GM18502 (cell line): ENCODE results near the gene PRR36.
"Not testable (repeated sequence)": the region's sequence is repeated elsewhere in the genome, so short reads cannot be mapped to it uniquely, and the experiment has no call there.

Experiments
- ATAC-seq: cut with Tn5 transposase; IDR thresholded peaks from one replicate; pipeline ENCODE4 v1.9.1; 2021; ENCODE audit warnings: mild to moderate bottlenecking; ENCODE audit not compliant: unreplicated experiment, poor library complexity

PRR36 gene

DNA sequence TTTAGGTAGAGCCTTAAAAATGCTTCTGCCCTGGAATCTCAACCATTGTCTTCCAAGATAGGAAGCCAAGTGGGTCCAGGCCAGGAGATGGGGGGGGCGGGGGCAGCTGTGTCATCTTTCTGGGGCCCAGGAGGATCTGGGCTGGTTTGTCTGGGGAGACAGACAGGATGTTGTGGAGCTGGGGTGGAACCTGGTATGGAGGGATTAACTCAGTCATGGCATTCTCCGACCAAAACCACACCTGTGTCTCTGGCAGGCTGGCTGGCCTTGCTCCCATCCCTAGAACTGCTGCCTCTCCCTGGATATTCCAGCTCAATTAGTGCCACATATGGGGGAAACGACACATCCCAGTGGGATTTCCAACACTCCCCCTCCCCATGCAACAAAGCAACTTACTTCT lies 26.7 kb upstream of the PRR36 start:
- ATAC-seq = no peak

DNA sequence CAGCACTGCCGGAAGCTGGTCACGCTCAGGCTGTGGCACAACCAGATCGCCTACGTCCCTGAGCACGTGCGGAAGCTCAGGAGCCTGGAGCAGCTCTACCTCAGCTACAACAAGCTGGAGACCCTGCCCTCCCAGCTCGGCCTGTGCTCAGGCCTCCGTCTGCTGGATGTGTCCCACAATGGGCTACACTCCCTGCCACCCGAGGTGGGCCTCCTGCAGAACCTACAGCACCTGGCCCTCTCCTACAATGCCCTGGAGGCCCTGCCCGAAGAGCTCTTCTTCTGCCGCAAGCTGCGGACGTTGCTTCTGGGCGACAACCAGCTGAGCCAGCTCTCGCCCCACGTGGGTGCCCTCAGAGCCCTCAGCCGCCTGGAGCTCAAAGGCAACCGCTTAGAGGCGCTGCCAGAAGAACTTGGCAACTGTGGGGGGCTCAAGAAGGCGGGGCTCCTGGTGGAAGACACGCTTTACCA lies 26.2 kb upstream of the PRR36 start:
- ATAC-seq = no peak

DNA sequence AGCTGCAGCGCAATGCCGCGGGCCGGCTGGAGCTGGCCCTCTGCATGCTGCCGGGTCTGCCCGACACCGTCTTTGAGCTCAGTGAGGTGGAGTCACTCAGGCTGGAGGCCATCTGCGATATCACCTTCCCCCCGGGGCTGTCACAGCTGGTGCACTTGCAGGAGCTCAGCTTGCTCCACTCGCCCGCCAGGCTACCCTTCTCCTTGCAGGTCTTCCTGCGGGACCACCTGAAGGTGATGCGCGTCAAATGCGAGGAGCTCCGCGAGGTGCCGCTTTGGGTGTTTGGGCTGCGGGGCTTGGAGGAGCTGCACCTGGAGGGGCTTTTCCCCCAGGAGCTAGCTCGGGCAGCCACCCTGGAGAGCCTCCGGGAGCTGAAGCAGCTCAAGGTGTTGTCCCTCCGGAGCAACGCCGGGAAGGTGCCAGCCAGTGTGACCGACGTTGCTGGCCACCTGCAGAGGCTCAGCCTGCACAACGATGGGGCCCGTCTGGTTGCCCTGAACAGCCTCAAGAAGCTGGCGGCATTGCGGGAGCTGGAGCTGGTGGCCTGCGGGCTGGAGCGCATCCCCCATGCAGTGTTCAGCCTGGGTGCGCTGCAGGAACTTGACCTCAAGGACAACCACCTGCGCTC lies 25.7 kb upstream of the PRR36 start:
- ATAC-seq = no peak

DNA sequence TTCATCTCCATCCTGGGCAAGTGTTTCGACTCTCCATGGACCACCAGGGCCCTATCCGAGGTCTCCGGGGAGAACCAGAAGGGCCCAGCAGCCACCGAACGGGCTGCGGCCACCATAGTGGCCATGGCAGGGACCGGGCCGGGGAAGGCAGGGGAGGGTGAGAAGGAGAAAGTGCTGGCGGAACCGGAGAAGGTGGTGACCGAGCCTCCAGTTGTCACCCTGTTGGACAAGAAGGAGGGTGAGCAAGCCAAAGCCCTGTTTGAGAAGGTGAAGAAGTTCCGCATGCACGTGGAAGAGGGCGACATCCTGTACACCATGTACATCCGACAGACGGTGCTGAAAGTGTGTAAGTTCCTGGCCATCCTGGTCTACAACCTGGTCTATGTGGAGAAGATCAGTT lies 24.8 kb upstream of the PRR36 start:
- ATAC-seq = no peak

DNA sequence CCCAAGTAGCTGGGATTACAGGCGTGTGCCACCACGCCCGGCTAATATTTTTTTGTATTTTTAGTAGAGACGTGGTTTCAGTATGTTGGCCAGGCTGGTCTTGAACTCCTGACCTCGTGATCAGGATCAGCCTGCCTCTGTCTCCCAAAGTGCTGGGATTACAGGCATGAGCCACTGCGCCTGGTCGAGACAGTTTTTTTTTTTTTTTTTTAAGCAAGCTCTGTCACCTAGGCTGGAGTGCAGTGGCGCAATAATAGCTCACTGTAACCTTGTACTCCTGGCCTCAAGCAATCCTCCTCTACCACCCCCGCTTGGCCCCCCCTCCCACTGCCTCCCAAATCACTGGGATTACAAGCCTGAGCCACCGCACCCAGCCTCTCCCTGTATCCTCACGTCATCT lies 23.1 kb upstream of the PRR36 start:
- no peak for ATAC-seq

DNA sequence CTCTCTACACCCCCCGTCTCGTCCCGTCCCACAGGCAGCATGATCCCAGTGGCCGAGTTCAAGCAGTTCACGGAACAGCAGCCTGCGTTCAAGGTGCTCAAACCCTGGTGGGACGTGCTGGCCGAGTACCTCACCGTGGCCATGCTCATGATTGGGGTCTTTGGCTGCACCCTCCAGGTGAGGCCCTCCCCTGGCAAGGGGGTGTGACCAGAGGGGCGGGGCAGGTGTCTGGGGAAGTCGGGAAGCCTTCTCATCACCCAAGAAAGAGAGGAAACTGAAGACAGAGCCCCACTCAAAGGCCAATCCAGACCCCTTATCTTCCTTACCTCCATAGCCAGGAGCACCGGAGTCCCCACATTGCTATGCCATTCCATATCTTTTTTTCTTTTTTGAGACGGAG lies 21.4 kb upstream of the PRR36 start:
- no peak for ATAC-seq

DNA sequence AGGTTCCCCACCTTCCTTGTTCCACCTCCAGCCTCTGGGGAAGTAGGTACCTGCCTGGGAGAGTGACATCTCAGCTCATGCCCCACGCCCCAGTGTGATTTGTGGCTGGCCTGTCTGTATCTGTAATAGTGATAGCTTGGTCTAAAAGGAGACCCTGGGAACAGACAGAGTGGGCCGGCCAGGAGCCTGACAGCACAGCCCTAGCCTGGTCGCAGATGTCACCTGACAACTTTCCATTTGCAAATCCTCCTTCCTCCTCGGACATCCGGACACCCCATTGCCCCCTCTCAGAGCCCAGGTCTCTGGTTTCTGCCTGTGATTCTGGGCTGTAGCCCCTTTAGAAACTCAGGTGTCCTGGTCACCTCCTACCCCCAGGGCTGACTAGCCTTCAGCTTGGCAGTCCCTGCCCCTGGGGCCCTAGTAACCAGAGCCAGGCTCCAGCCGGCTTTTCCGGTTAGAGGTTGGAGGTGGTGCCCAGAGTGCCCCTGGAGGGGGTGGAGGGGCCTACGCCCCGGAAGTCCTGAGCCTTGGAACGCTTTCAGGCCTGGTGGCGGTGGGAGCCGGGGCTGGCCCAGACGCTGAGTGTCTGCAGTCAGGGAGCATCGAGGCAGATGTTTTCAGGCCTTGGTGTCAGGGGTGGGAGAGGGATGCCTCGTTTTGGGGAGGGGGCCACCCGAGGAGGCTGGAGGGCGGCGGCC lies 20.6 kb upstream of the PRR36 start:
- no peak for ATAC-seq

DNA sequence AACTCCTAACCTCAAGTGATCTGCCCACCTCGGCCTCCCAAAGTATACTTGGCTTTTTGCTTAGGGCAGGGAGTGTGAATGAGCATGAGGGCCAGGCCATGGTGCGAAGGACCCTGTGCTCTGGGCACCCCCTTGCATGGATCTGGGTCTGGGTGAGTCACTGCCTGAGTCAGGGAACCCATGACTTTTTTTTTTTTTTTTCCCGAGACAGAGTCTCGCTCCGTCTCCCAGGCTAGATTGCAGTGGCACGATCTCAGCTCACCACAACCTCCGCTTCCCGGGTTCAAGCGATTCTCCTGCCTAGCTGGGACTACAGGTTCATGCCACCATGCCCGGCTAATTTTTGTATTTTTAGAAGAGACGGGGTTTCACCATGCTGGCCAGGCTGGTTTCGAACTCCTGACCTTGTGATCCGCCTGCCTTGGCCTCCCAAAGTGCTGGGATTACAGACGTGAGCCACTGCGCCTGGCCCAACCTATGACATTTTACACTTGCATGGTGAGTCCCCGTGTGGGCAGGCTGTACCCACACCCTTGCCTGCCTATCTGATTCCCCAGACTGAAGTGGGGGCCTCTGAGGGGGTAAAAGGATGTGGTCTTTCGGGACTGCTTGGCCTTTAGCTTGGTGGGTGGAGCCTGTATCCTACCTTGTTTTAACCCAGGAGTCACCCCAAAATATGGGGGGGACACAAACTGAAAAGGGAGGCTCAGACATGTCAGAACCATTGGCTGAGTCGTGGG lies 19.3 kb upstream of the PRR36 start:
- ATAC-seq = not testable (repeated sequence)

DNA sequence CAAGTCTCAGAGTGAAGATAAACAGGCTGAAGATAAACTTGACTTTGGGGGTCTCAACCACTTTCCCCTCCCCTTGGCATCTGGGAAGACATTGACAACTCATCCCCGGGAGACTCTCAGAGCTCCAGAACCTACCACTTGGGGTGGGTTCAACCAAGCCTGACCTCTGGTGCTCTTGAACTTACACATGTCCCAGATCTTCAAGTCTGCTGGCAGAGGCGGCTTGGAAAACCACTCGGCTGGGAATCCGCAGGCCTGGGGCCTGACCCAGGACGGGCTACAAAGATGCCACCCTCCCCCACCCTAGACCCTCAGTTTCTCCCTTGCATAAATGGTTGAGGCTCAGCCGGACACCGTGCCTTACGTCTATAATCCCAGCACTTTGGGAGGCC lies 14.6 kb upstream of the PRR36 start:
- ATAC-seq = no peak

DNA sequence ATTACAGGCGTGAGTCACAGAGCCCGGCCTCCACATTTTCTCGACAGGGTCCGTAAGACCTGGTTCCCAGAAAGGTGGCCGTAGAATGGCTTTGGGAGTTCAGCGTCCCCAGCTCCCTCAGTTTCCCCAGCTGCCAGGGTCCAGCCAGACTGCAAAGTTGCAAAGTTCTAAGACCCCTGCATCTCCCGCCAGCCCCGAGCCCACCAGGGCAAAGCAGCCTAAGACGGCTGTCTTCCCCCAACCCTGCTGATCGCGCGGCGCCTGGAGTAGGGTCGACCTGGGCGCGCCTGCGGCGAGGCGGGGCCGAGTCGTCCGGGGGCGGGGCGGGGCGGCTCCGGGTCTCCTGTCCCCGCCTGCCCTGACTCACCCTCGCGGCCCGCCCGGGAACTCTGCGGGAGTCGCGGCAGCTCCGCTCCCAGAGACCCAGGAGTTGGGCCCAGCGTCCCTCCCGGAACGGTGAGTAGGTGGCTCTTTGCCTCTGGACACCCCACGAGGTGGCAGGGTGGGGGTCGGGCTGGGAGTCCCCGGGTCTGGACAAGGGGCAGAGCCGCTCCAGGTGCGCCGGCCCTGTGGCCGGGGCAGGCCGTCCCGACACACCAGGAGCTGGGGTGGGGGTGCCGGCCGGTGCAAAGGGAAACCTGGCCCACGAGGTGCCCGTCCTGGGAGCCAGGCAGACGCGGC lies 14.1 kb upstream of the PRR36 start, which contains the start of gene LRRC8E:
LRRC8E (plus strand) TSS at position 366 of the 681 bp plus-strand sequence. CDS start 7,094 bp downstream, outside the sequence.
- ATAC-seq = no peak

DNA sequence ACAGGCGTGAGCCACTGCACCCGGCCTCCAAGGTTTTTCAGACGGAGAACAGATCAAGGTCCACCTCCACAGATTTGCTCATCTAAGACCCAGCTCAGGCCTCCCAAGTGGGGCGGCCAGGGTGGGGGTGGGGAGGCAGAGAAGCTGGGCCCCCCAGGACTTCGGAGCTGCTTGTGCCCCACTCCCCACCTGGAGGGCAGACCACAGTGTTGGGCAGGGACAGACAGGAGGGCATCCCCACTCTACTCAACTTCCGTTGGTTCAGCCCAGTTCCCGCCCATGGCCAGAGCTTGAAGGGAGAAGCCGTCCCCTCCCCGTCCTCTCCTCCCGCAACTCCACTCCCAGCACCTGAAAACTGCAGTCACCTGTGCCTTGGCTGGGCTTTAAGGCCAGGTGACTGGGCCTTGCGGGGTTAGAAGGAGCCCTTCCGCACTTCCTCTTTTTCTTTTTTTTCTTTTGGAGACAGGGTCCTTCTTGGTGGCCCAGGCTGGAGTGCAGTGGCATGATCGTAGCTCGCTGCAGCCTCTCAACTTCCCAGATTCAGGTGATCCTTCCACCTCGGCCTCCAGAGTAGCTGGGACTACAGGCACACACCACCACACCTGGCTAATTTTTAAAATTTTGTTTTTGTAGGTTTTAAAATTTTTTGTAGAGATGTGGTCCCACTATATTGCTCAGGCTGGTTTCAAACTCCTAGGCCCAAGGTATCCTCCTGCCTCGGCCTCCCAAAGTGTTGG lies 13.4 kb upstream of the PRR36 start:
- ATAC-seq = no peak

DNA sequence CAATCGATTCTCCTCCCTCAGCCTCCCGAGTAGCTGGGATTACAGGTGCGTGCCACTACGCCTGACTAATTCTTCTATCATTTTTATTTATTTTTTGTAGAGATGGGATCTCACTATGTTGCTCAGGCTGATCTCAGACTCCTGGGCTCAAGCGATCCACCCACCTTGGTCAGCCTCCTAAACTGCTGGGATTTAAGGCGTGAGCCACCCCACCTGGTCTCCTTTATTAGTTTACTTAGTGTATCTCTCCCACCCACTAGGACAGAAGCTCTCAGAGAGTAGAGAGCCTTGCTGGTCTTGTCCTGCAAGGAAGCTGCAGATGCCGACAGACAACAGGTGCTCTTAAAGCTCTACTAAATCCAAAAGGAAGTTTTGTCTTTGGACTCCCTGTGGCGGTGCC lies 11.6 kb upstream of the PRR36 start:
- no peak for ATAC-seq

DNA sequence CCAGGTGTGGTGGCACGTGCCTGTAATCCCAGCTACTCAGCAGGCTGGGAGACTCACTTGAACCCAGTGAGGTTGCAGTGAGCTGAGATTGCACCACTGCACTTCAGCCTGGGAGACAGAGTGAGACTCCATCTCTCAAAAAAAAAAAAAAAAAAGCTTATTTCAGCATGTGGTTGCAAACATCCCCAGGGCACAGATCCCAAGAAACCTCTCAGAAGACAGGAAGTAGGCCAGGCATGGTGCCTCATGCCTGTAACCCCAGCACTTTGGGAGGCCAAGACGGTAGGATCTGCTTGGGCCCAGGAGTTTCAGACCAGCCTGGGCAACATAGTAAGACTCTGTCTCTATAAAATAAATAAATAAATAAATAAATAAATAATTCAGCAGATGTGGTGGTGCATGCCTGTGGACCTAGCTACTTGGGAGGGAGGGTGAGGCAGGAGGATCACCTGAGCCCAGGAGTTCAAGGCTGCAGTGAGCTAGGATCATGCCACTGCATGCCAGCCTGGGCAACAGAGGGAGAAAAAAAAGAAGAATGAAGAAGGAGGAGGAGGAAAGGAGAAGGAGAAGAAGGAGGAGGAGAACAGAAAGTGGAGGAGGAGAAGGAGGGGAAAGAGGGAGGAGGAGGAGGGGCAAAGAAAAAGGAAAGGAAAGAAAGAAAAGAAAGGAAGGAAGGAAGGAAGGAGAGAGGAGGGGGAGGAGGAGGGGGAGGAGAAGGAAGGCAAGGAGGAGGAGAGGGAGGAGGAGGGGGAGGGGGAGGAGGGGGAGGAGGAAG lies 9.8 kb upstream of the PRR36 start:
- ATAC-seq = no peak

DNA sequence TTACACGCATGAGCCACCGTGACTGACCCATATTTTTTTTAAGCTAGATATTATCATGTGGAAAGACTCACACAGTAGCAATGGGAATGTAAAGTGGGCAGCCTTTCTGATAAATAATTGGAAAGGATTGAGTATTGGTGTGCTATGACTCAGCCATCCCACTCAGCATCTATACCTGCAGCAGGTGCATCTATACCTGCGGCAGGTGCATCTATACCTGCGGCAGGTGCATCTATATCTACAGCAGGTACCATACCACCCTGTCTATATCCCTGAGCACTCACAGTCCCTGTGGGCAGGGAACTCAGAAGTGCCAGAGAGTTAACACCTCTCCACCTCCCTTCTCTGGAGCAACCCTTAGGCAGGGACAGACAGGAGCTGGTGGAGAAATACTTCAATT lies 8.9 kb upstream of the PRR36 start:
- no peak for ATAC-seq

DNA sequence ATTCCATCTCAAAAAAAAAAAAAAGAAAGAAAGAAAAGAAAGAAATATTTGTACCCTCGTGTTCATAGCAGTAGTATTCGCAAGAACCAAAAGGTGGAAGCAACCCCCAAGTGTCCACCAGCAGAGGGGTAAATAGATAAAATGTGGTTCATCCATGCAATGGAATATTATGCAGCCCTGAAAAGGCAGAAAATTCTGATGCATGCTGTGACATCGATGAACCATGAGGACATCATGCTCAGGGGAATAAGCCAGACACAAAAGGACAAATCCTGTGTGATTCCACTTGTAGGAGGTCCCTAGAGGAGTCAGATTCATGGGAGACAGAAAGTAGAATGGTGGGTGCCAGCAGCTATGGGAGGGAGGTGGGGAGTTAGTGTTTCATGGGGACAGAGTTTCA lies 7.7 kb upstream of the PRR36 start:
- no peak for ATAC-seq

DNA sequence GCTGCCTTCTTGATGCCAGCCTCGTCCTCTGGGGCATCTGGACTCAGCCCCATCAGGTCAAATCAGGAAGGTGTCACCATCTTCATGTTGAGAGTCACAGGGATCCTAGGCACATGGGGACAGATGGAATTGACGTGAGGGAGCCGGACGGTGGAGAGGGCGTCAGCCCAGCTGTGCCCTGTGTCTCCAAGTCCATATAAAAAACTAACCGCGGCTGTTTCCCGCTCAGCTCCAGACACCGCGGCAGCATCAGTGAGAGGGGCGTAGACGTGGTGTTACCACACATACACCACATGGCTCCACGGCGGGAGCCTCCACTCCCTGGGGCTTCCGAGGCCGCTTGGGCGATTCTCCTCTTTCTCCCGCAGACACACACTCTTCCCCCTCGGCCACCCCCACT lies 5.6 kb upstream of the PRR36 start:
- ATAC-seq = no peak

DNA sequence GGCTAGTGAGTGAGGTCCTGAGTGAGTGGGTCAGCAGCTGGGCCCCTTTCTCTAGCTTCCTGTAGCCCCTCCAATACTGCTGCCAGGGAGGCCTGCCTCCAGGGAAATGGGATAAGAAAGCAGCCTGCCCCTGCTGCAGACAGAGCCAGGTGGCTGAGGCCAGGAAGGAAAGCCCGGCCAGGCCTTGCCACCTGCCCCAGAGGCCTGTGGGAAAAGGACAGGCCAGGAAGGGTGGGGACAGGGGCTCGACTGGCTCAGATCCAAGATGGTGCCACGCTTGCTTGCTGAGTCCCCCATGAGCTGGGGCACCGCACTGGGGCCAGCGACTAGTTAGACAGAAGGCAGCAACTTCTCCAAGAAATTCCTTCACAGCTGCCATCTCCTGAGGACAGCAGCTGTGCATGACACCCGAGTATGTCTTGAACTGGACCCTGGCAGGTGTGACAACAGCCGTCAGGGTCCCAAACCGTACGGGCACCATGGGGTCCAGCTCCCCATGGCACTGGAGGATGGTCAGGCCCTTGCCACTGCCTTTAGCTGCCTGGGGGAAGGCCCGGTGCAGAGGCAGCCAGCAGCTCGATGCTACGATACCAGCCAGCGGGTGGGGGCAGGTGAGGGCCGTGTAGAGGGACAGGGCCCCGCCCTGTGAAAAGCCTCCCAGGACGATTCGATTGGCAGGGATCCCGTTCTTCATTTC lies 5.1 kb upstream of the PRR36 start:
- ATAC-seq = no peak

DNA sequence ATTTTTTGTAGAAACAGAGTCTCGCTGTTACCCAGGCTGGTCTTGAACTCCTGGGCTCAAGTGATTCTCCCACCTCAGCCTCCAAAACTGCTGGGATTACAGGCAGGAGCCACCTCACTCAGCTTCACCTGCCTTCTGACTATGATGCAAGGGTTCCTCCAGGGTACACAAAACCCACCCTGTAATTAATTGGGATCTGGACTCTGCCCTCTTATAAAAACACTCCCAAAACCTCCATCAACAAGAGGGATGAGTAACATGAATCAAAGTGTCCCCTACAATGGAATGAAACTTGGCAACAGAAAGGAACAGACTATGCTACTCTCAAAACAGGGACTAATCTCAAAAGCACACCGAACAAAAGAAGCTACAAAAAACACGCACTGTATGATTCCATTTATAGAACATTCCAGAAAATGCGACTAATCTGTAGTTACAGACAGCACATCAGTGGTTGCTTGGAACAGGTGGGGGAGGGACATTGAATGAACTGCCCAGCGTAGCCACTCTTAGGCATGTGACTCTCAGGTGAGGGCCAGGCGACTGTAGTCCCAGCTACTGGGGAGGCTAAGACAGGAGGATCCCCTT lies 3.2 kb upstream of the PRR36 start:
- no peak for ATAC-seq

DNA sequence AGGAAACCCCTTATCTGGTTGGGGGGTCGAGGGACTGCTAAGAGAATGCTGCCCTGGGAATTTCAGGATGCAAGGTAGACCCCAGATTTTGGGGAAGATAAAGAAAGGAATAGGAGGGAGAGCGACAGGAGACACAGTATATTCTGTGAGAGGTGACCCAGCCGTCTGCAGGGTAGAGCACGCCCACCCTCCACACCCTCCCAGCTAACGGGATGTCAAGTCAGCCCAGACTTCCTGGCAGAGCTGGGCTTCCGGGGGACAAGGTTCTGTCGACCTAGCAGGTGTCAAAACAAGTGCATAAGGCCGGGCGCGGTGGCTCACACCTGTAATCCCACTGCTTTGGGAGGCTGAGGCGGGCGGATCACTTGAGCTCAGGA lies 695 bp upstream of the PRR36 start:
- no peak for ATAC-seq
